HuH-7.5 (cell line): Measurements from ENCODE around the gene BANK1.

Experiments used
- DNase-seq: peaks from one replicate; pipeline ENCODE4 v3.0.0; 2011; ENCODE audit warnings: low spot score

The BANK1 gene

DNA sequence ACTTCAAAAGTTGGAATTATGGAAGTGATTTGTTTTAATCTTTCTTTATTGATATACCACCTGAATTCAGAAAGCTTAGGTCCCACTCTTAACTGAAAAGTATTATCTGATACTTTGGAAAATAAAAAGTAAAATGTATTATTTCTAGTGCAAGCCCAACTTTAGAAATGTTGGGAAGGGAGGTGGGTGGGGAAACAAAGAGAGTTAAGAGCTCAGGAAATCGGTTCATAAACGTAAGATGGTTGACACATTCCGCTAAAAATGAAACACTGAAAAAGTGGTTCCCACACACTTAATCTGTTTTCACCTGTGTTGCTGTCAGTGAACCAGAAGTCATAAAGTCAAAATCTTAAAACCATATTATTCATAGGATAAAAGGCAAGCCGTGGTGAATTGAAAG lies 237.4 kb downstream of the BANK1 start:
- DNase-seq = no peak

DNA sequence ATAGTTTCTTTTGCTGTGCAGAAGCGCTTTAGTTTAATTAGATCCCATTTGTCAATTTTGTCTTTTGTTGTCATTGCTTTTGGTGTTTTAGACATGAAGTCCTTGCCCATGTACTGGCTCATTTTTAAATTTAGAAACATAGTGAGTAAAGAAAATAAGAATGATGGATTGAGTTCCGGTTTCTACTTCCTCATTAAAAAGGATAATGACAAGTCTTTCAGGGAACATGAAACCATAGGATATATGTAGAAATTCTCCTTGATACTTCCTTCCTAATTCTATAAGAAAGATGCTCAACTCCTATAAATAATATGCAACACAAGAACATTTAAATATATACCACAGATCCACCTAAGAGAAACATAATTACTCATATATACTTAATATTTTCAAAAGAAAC lies 240.9 kb downstream of the BANK1 start:
- DNase-seq = no peak

DNA sequence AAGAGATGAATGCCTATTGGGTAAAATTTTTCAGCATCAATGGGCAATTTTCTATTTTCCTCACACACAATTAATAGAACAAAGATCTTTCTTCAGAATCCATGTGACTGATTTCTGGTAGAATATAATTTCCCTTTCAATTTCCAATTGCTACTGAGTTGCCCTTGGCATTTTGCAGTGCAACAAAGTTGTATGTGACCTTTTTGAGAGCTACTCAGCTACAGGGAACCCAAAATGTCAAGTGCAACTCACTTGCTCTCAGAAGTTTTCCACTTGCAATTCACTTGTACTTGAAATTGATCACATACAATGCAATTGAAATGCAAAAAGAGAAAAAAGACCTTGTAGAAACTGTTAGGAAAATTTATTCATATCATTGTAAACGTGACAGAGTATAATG lies 245.5 kb downstream of the BANK1 start:
- no peak for DNase-seq

DNA sequence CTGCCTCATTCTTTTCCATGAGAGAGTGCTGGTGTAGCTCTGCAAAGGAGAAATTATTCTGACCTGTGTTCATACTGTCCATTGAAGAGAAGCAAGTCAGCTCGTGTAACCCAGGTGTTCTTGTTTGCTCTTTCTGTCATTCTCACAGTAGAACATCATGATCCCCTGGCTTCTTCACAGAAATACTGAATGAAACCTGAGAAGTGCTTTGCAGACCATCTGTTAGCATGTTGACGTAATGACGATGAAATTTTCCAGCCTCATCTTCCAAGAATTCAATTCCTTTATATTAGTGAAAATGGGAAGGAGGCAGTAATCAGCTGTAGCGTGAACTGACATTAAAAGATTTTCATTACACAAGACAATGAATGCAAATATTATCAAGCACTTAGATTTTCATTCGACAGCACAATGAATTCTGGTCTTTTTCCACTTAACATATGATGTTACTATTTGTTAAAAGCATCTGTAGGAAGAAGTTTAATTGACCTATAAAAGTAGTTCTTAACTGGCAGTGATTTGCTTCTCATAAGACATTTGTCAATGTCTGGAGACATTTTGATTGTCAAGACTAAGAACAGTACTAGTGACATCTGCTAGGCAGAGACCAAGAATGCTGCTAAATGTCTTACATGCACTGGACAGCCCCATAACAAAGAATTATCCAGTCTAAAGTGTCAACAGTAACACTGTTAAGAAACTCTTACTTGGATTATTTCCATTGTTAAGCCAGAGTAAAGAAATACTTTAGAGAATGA lies 246.3 kb downstream of the BANK1 start:
- DNase-seq = no peak

DNA sequence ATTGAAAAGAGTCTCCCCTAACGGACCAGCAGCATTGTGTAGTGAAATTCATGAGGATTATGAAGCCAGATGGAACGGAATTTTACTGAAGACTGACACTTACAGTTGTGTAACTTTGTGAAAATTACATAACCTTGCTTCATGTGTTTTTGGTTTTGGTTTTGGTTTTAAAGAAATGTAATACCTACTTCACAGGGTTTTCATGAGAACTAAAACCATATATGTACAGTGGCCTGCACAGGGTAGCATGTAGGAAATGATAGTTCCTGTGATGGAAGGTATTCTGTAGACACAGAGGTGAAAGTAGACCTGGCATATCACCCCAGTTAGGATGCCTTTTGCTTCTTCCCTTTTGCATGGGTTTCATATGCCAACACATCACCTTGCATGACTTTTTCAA lies 247.0 kb downstream of the BANK1 start:
- DNase-seq = no peak

DNA sequence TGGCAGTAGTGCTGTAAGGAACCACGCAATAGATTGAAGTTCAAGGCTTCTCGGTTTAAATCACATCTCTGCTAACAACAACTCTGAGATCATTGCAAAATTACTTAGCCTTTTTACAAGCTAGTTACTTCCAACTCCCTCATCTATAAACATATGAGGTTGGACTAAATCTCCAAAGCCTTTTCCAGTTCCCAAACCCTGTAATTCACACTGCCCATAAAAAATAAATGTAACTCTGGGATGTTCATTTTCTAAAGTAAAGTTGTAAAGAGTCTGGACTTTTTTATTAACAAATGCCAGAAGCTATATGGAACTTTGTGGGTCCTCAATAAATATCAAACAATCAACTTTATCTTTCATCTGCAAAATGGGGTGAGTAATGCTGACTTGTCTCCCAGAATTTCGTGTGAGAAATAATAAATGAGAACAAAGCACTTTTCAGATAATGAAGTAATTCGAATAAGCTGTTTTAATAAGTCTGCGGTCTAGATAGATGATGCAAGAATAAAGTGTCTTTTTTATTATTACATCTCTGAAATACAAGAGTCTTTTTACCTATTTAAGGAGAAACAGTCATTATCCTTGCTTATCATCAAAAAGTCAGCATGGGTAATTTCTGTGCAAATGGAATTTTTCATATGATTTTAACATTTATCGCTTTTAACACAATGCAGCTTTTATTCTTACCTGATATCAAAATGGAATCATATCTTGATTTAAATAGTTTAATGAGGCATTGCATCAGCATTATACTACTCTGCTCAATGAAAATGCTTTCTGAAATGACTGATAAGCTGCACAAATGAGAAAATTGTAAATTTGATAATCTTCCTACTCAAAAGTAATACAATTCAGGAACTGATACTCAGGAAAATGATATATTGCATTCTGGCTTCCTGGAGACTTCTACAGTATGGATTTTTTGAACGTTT lies 252.6 kb downstream of the BANK1 start:
- no peak for DNase-seq

DNA sequence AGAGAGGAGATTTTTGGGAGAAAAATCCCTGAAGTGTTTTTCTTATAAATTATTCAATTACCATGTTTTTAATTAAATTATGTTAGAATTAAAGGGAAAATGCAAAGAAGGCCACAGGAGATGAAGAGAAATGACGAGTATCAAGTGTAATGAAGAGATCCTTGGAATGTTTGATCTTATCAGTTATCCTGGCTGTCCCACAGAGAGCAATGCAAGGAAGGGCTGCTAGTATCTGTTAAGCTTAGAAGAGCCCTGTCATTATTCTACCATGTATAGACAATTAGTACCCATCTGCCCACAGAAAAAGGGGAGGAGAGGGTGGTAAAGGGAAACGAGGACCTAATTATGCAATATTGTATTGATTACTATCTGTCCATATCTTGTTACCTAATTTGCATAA lies 257.1 kb downstream of the BANK1 start:
- DNase-seq = no peak

DNA sequence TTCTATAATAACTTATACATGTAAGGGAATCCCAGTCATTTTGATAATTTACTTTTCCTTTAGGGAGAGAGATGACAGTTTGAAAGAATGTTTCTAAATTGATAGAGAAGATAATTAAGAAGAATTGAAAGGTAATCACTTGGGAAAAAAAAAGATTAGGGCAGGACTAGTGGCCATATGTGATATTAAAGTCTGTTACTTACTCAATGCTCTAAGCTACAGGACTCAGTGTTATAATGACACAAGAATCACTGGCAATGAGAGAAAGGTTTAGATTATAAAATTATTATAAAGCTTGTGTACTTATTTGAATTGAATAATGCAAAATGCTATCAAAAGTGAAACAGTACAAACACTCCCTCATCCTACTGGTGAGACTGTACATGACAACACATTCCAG lies 265.3 kb downstream of the BANK1 start:
- no peak for DNase-seq

DNA sequence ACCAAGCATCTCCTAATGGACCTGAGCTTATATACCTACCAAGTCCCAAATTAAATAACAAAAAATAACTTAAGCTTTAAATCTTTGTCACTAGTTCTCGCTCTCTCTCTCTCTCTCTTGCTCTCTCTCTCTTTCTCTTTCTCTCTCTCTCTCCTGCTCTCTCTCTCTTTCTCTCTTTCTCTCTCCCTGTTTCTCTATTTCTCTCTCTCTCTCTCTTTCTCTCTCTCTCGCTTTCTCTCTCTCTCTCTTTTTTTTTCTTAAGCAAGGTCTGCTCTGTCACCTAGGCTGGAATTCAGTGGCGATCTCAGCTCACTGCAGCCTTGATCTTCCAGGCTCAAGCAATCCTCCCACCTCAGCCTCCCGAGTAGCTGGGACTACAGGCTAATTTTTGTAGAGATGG lies 266.6 kb downstream of the BANK1 start:
- no peak for DNase-seq

DNA sequence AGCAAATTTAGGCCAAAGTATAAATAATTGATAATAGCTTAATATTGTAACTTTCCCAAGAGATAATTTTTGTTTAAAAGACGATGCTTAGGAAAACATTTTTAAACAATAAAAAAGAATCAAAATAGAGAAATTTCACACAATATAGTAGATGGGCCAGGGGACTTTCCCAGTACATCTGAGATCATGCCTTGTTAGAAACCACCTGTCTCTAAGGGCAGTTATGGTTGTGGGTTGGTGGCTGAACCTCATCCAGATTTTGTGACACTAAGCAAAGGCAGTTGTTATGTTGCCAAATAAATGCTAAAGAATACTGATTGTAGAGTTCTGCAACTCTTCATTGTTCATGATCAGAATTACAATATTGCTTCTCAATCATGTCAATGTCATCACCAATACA lies 270.6 kb downstream of the BANK1 start:
- no peak for DNase-seq

DNA sequence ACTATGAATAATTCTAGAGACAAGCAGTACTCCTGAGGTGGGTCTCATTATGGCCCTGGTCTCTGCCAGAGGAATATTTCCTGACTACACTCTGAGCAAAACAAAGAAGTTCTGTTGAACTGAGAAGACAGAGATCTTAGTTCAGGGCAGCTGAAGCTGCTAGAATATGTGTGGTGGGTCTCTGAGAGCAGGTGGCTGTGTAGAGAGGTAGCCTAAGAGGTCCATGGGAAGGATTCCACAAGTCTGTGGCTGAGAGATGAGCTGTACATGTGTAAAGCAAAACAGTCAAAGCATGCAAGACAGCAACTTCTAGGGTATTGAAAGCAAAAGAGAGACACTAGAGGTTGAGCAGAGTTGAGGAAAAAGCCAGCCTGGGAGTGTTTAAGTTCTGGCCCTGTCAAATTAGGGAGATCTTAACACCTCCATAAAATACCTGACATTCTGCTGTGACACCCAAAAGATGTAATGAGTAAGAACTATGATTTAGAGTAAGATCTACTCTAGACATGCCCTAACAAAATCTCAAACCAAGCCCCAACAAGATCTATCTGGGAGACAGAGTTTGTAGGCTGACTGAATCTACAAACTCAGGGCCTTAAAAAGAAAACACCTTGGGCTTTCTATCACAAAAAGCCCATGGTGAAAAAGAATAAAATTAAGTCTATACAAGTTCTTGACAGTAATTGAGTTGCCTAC lies 274.4 kb downstream of the BANK1 start:
- no peak for DNase-seq

DNA sequence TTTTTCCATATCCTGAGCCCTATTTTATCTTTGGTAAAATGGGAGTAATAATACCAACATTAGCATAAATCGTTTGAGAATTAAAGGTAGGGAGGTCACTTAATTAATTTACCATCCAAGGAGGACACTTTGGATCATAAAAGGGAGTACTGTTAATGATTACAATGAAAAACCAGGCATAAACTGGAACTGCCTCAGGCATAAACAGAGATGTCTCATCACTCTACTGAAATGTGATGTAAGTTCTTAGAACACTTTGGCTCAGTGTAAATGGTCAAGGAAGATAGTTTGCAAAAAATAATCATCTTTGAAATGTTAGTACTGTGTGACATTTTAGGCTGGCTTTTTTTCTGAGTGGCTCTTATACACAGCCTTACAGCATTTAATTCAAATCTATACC lies 286.1 kb downstream of the BANK1 start:
- DNase-seq = no peak

DNA sequence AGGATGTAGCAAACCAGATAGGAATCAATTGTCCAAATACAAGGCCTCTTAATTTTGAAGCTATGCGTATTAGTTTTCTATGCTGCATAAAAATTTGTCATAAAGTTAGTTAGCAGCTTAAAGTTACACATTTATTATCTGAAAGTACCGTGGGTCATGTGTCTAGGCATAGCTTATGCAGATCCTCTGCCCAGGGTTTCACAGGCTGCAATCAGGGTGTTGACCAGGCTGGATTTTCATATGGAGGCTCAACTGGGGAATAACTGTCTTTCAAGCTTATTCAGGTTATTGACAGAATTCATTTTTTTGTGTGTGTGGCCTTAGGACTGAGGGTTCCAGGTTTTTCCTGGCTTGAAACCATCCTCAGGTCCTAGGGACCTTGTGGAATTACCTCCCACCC lies 289.7 kb downstream of the BANK1 start:
- DNase-seq = no peak

DNA sequence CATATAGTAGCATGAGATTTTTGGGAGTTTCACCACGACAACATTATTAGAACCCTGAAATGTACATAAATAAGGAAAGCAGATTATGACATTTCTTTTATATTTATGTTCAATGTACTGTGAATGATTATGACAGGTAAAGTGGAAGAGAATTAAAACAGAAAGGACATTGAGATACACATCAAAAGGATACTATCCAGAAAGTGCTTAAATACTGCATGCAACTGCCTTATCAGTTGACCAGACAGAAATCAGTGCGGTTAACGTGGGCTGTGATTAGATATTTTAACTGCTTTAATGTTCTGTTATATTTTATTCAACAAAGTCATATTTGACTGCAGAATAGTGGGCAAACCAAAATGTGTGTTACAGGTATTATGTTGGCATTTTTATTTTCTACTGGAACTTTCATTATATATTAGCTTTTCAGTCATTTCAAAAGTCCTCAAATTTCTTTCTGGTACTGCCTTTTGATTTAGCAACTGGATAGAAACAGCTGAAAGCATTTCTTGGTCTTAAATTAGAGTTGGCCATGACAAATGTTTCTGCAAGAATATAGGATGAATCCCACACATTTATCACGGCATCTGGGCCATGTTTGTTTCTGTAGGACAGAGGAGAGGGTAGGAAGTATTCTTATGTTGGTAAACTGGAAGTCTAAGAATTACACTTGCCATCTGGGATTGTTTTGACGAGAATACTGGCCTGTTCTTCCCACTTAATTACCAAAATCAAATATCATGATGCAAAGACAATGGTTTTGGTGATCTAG lies 299.5 kb downstream of the BANK1 start:
- DNase-seq = no peak

DNA sequence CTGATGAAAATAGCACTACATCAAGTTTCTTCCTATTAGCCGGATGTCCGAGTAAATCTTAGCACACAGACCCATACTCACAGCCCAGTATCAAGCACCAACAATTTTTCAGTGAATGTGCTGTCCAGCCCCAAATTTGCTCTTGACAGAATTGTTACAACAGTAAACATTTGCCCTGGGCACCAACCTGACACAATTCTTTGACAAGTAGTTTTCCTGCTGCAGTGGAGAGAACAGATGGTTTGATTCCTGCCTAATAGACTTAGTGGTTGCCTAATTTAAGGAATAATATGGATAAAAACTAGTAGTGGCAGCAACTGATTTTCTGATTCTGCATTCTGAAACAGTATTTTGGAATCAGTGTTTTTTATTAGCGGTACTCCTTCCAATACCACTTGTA lies 301.1 kb downstream of the BANK1 start:
- DNase-seq = no peak

DNA sequence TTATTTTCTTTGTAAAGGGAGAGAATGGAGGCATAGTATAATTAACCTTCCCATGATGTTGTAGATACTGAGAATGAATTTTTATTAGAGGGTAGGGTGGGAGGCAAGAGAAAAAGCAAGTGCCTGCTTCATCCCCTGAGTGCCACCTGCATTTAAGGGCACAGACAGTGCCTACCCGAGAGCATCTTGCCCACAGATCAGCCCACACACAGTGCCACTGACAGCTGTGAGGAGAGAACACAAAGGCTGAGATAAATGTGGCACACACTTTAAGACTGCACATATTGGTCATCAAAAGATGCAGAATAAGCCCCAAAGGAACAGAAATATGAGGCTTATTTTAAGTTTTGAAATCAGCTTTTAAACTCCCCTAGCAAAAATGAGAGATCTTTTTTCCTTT lies 304.0 kb downstream of the BANK1 start:
- DNase-seq = no peak

DNA sequence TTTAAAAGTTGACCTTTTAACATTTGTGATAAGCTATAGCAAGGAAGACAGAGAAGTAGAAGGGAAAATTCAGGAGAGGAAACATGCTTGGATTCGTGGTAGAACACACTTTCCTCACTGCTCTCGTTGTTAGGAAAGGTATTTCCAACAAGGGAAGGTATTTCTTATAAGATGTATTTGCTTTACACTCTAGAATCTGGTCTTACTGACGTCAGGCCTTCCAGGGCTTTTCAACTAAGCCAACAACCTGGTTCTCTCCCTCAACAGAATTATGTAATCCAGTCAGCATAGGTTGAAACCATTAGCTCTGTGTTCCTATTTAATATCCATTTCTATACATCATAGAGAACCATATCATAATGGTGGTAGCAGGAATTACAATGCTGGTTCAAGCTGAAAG lies 312.8 kb downstream of the BANK1 start:
- no peak for DNase-seq

DNA sequence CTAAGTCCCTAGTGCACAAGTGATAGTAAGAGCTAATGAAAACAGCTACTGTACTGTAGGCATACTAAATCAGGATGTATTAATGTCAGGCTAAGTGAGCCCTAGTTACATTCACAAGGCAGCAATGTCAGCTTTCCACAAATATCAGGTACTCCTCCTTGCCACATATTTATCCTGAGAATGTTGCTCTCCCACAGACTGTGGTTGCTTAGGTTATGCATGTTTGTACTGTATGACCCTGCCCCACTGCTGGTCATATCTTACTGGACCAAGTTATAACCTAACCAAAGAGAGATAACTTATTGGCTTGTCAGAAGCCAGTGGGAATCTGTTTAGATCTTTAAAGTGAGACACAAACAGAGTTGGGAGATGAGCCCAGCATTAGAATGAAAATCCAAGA lies 313.7 kb downstream of the BANK1 start:
- DNase-seq = no peak

DNA sequence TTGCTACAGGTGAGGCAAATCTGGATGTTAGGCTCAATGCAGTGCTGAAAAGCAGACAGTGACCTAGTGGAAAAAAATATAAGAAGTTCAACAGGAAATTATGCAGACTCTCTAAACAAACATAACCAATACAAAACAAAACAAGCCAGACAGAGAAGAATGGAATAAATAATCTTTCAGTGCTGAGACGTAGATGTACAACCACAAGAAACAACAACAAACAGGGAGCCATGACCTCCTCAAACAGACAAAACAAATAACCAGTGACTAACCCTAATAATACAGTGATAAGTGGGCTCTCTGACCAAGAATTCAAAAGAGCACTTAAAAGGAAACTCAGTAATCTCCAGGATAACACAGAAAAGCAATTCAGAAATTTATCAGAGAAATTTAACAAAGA lies 315.5 kb downstream of the BANK1 start:
- no peak for DNase-seq

DNA sequence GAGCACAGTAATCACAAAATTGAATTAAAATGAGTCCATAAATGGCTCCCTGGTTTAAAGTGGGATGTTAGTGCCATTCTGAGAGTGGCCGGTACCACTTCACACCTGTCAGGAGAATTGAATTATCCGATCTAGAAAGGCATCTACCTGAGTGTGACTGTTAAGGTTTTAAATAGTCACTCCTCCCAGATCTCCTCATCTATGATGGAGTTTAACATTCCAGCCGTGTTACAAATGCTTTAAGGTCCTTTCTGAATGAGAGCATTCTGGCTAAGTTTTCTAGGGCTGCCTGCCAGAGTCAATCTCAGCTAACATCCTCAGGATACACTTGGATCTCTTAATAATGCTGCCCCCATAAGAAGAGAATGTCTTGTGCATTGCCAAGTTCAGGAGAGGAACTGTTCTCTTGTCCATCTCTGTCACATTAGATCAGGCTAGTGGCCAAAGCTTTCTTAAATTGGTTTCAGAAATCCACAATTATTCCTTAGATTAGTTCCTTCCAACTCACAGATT lies 323.6 kb downstream of the BANK1 start:
- no peak for DNase-seq

DNA sequence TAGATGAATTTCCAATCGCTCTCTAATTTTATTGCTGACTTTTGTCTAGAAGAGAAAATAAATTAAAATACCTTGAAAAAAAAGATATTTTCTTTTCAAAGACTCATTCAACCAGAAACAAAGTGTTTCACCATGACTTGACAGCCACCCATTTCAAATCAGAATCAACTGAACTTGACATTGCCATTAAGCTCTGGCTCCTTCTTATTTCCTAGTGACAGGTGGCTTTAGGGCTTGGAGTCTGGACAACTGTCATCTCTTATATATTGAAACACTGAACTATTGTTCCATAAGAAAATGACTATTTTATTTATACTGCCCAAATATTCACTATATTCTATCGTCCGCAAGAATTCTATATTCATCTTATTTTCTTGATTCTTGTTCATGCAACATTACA lies 325.6 kb downstream of the BANK1 start:
- DNase-seq = no peak

DNA sequence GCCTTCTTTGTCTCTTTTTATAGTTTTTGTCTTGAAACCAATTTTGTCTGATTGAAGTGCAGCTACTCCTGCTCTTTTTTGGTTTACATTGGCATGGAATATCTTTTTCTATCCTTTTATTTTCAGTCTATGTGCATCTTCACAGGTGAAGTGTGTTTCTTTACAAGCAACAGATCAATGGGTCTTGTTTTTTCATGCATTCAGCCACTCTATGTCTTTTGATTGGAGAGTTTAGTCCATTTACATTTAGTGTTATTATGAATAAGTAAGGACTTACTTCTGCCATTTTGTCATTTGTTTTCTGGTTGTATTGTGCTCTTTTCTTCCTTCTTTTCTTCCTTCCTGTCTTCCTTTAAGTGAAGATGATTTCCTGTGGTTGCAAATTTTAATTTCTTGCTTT lies 330.3 kb downstream of the BANK1 start:
- no peak for DNase-seq
